GM04503 (cell line): ENCODE results near the gene FOXO1.
A peak's percentile ranks its signal among the peaks of the same experiment; 100 is the strongest.

Experiments
- DNase-seq: peaks from one replicate; pipeline ENCODE4 v3.0.0-alpha.2; 2012; ENCODE audit warnings: low read depth

FOXO1 gene

GRCh38 chr13:40576369-40576768, 90.1 kb downstream of the FOXO1 start:
- no peak for DNase-seq

GRCh38 chr13:40572961-40573360, 93.5 kb downstream of the FOXO1 start:
- DNase-seq = no peak

GRCh38 chr13:40571338-40571963, 95.0 kb downstream of the FOXO1 start:
- no peak for DNase-seq

- no peak for DNase-seq
These were observed 95.5 kb downstream of the FOXO1 start for GRCh38 chr13:40570930-40571329.

GRCh38 chr13:40569024-40569350, 97.5 kb downstream of the FOXO1 start:
- DNase-seq = no peak

- no peak for DNase-seq
These were observed 98.0 kb downstream of the FOXO1 start for GRCh38 chr13:40568246-40569023.

- DNase-seq = no peak
These were observed 99.6 kb downstream of the FOXO1 start for GRCh38 chr13:40566811-40567210.

- DNase-seq = no peak
These were observed 100.9 kb downstream of the FOXO1 start for GRCh38 chr13:40565282-40566148.

GRCh38 chr13:40564342-40565001, 102.0 kb downstream of the FOXO1 start:
- DNase-seq = no peak

GRCh38 chr13:40563350-40564125, 102.9 kb downstream of the FOXO1 start:
- DNase-seq = no peak

- no peak for DNase-seq
These were observed 103.5 kb downstream of the FOXO1 start for GRCh38 chr13:40562975-40563349.

GRCh38 chr13:40559915-40560314, 106.5 kb downstream of the FOXO1 start:
- DNase-seq = no peak

- no peak for DNase-seq
These were observed 107.8 kb downstream of the FOXO1 start for GRCh38 chr13:40558656-40559055.

- no peak for DNase-seq
These were observed 110.0 kb downstream of the FOXO1 start for GRCh38 chr13:40556453-40556852.

- no peak for DNase-seq
These were observed 113.1 kb downstream of the FOXO1 start for GRCh38 chr13:40553356-40553755.

- DNase-seq = no peak
These were observed 113.5 kb downstream of the FOXO1 start for GRCh38 chr13:40552895-40553294.

GRCh38 chr13:40550130-40550529, 116.3 kb downstream of the FOXO1 start:
- DNase-seq = no peak

- DNase-seq = peak; percentile 44
These were observed 116.8 kb downstream of the FOXO1 start for GRCh38 chr13:40549500-40550094.

- no peak for DNase-seq
These were observed 118.7 kb downstream of the FOXO1 start for GRCh38 chr13:40547591-40548315.

GRCh38 chr13:40546047-40546446, 120.4 kb downstream of the FOXO1 start:
- DNase-seq = no peak
